SJCRH30 (cell line): ENCODE results near the gene DCX. TPM values are rescaled to one million over a fixed set of nuclear protein-coding genes. Genes with fewer than 3 reads are reported as not detected.
A peak's percentile ranks its signal among the peaks of the same experiment; 100 is the strongest.

Source experiments
- DNase-seq, 2 experiments: peaks; one replicate each; pipeline ENCODE4 v3.0.0-alpha.2; 2015 to 2020
- H3K27ac ChIP-seq: fragments of 250-450 bp; sonication (Bioruptor Pico); 2 replicates; pipeline ENCODE4 v1.5.1; 2020; ENCODE audit warnings: mild to moderate bottlenecking, moderate library complexity
- H3K27me3 ChIP-seq: fragments of 250-450 bp; sonication (Bioruptor Pico); 2 replicates; pipeline ENCODE4 v1.5.1; 2020; ENCODE audit warnings: mild to moderate bottlenecking, moderate library complexity
- H3K36me3 ChIP-seq: fragments of 250-450 bp; sonication (Bioruptor Pico); 2 replicates; pipeline ENCODE4 v1.5.1; 2020; ENCODE audit warnings: mild to moderate bottlenecking, moderate library complexity
- H3K4me1 ChIP-seq: fragments of 250-450 bp; sonication (Bioruptor Pico); 2 replicates; pipeline ENCODE4 v1.5.1; 2020; ENCODE audit warnings: mild to moderate bottlenecking, moderate library complexity
- H3K4me3 ChIP-seq: fragments of 250-450 bp; sonication (Bioruptor Pico); 2 replicates; pipeline ENCODE4 v1.5.1; 2020; ENCODE audit warnings: mild to moderate bottlenecking, moderate library complexity
- H3K9me3 ChIP-seq: fragments of 250-450 bp; sonication (Bioruptor Pico); replicated peaks from 2 replicates; pipeline ENCODE4 v1.5.1; 2020; ENCODE audit warnings: mild to moderate bottlenecking, moderate library complexity
- total RNA-seq: library from RNA; depleted of rRNA; stranded (reverse); fragments of >200 nt; shearing (Covaris generic); gene quantifications from 2 replicates; pipeline ENCODE4 v1.2.3, GENCODE V29; 2014; rRNA removed

Gene DCX
- 99.8 and 115 TPM in 2 replicates for total RNA-seq

GRCh38 chrX:111411983-111412382 is at the start of gene DCX:
DCX (minus strand) TSS chrX:111412192; CDS start chrX:111410398, 1,794 bp downstream.
- Histone ChIP-seq H3K27me3 (no peaks in the 10 kb centered on the region), H3K36me3 (peaks cover 20% of the 10 kb centered on the region), H3K4me1 (peaks cover 27% of the 10 kb centered on the region), H3K27ac (peak within 1 kb of the TSS; percentile 73), H3K4me3 (peak within 1 kb of the TSS; percentile 62), H3K9me3 (no peaks in the 10 kb centered on the region)
- DNase-seq, result peak; percentile 65 to 80

- H3K36me3 ChIP-seq, result no peaks in the 10 kb centered on the region
- no peaks in the 10 kb centered on the region for H3K9me3 ChIP-seq
- H3K27me3 ChIP-seq, result no peaks in the 10 kb centered on the region
- 0 out of 2 replicates have a peak, but pooled peaks cover 9% of the 10 kb centered on the region for H3K4me1 ChIP-seq
- H3K27ac ChIP-seq, result no peak overlapping the region
- no peak for DNase-seq
- H3K4me3 ChIP-seq, result no peak overlapping the region
Observed at GRCh38 chrX:111460607-111461006, 48.6 kb upstream of the DCX start.

- peak; percentile 73 to 89 for DNase-seq
- H3K27me3 ChIP-seq, result no peaks in the 10 kb centered on the region
- 0 out of 2 replicates have a peak overlapping the region, but pooled peaks have one; percentile 0 for H3K27ac ChIP-seq
- peaks cover 42% of the 10 kb centered on the region for H3K4me1 ChIP-seq
- H3K4me3 ChIP-seq, result no peak overlapping the region
- no peaks in the 10 kb centered on the region for H3K9me3 ChIP-seq
- H3K36me3 ChIP-seq, result no peaks in the 10 kb centered on the region
Observed at GRCh38 chrX:111447298-111447697, 35.3 kb upstream of the DCX start.

DNA sequence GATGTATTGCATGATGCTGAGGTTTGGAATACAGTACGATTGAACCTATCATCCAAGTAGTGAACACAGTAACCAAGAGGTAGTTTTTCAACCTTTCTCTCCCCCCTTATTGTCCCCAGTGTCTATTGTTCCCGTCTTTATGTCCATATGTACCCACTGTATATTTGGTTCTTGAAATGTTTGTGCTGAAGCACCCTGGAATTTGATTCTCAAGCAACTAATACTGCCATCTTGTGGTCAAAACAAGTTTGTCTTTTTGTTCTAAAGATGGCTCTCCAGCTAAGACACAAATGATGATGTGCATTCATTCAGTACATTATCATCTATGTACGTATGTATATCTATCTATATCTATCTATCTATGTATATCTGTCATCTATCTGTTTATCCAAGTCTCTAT is 33.5 kb upstream of the DCX start:
- Histone ChIP-seq H3K36me3 (no peaks in the 10 kb centered on the region), H3K4me1 (peaks cover 58% of the 10 kb centered on the region), H3K9me3 (no peaks in the 10 kb centered on the region), H3K27me3 (no peaks in the 10 kb centered on the region), H3K4me3 (no peak overlapping the region), H3K27ac (peak overlapping the region; percentile 37)
- peak; percentile 39 to 94 for DNase-seq

GRCh38 chrX:111444881-111445280 is 32.9 kb upstream of the DCX start:
- no peaks in the 10 kb centered on the region for H3K36me3 ChIP-seq
- peaks cover 58% of the 10 kb centered on the region for H3K4me1 ChIP-seq
- H3K27ac ChIP-seq, result peak overlapping the region; percentile 37
- no peaks in the 10 kb centered on the region for H3K27me3 ChIP-seq
- H3K4me3 ChIP-seq, result no peak overlapping the region
- DNase-seq, result peak; percentile 16 to 67
- no peaks in the 10 kb centered on the region for H3K9me3 ChIP-seq

GRCh38 chrX:111443946-111444345 is 32.0 kb upstream of the DCX start:
- Histone ChIP-seq H3K4me1 (peaks cover 58% of the 10 kb centered on the region), H3K36me3 (no peaks in the 10 kb centered on the region), H3K4me3 (no peak overlapping the region), H3K9me3 (no peaks in the 10 kb centered on the region), H3K27ac (no peak overlapping the region), H3K27me3 (no peaks in the 10 kb centered on the region)
- no peak for DNase-seq

- Histone ChIP-seq H3K27me3 (no peaks in the 10 kb centered on the region), H3K4me1 (peaks cover 58% of the 10 kb centered on the region), H3K4me3 (no peak overlapping the region), H3K36me3 (no peaks in the 10 kb centered on the region), H3K27ac (no peak overlapping the region; the same call in 1 of the 2 replicates), H3K9me3 (no peaks in the 10 kb centered on the region)
- no peak for DNase-seq
Observed at GRCh38 chrX:111442791-111443190, 30.8 kb upstream of the DCX start.

DNA sequence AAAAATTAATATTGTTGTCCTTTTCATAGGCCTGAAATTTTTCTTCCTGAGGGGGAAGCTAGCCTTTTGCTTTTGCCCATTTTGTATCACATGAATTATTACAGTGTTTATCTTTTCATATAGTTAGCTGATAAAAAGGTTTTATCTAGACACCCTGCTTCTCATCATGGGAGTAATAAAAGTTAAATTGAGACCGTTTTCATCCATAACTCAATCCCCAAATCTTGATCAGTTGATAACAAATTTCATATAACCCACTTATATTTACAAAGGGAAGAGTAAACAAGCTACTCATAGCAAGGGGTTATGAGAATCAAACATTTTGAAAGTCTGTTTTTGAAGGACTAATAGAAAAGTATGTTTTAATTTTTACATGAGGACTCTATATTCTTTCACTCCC is 23.5 kb upstream of the DCX start:
- DNase-seq, result no peak
- Histone ChIP-seq H3K27ac (no peak overlapping the region), H3K4me1 (peaks cover 8% of the 10 kb centered on the region), H3K36me3 (no peaks in the 10 kb centered on the region), H3K4me3 (no peak overlapping the region), H3K27me3 (no peaks in the 10 kb centered on the region), H3K9me3 (no peaks in the 10 kb centered on the region)

- no peak overlapping the region for H3K4me3 ChIP-seq
- peak; percentile 72 to 82 for DNase-seq
- no peak overlapping the region for H3K27ac ChIP-seq
- H3K9me3 ChIP-seq, result no peaks in the 10 kb centered on the region; the same call in 1 of the 2 replicates
- peaks cover 8% of the 10 kb centered on the region for H3K4me1 ChIP-seq
- no peaks in the 10 kb centered on the region for H3K36me3 ChIP-seq
- no peaks in the 10 kb centered on the region for H3K27me3 ChIP-seq
Observed at GRCh38 chrX:111431001-111431400, 19.0 kb upstream of the DCX start.

DNA sequence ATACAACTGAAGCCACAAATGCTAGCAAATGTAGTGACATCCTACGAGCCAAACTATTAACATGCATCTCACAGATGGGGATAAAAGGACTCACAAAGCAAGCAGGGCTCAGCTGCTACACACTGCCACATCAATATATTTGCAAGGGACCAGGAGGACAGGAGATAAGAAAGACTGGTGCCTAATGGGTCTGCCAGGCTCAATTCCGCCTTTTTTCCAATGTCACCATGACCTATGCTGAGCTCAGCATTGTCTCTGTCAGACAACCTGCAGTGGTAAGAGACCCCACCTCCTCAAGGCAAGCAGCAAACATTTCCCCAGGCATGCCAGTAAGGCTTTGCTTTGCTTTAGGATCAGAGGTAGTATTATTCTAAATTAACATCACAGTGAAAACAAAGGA is 435 bp downstream of the DCX start:
- H3K4me3 ChIP-seq, result peak overlapping the region; percentile 62
- peak overlapping the region; percentile 73 for H3K27ac ChIP-seq
- DNase-seq, result peak in 1 of 2 experiments; percentile 52
- H3K36me3 ChIP-seq, result peaks cover 25% of the 10 kb centered on the region
- no peaks in the 10 kb centered on the region for H3K27me3 ChIP-seq
- H3K4me1 ChIP-seq, result peaks cover 29% of the 10 kb centered on the region
- no peaks in the 10 kb centered on the region for H3K9me3 ChIP-seq

DNA sequence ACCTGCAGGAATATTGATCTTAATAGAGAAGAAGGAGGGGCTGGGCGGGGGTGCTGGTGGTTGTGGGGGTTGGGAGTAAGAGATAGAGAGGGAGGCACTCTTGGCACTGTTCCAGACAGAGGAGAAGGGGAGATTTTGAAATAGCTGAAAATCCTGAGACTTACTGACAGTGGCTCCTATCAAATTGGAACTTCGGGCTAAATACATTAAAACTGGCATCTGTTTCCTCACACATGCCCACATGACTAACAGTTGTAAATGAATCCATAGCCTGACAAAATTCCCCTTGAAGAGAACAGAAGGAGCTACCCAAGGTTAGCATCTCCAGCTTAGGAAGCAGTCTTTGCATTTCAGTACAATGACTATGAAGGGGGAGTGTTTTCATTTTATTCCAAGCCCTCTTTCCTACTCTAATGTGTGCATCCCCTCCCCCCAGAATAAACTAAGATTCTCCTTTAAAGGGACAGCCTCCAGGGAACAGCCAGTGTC is 1.4 kb downstream of the DCX start:
- Histone ChIP-seq H3K4me3 (peak overlapping the region; percentile 62), H3K4me1 (peaks cover 30% of the 10 kb centered on the region)

DNA sequence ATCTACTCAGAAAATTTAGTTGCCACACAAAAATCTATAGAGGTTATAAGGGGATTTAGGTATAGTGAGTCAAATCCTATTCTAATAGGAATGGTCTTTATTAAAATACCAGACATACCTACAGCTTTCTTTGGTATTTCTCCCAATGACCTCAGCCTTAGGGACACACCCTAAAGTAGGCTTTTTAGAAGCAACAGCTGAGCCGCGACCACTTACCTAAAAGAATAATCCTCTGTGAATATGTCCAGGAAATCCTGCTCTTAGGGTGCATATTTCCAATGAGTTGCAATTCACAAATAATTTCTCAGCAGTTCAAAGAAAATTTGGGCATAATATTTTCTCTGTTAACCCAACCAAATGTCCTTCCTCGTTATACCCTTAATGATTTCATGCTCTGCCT is 2.7 kb downstream of the DCX start:
- H3K9me3 ChIP-seq, result no peaks in the 10 kb centered on the region
- peaks cover 34% of the 10 kb centered on the region for H3K36me3 ChIP-seq
- peak overlapping the region; percentile 62 for H3K4me3 ChIP-seq
- peak overlapping the region; percentile 73 for H3K27ac ChIP-seq
- peak; percentile 56 to 58 for DNase-seq
- H3K4me1 ChIP-seq, result peaks cover 30% of the 10 kb centered on the region
- H3K27me3 ChIP-seq, result no peaks in the 10 kb centered on the region

More for the DNA sequence above, 1.4 kb downstream of the DCX start:
- H3K27me3 ChIP-seq, result no peaks in the 10 kb centered on the region
- H3K36me3 ChIP-seq, result peaks cover 34% of the 10 kb centered on the region
- peak; percentile 61 to 64 for DNase-seq
- peak overlapping the region; percentile 73 for H3K27ac ChIP-seq
- no peaks in the 10 kb centered on the region for H3K9me3 ChIP-seq

GRCh38 chrX:111407948-111408347 is 4.0 kb downstream of the DCX start:
- no peak overlapping the region for H3K4me3 ChIP-seq
- peaks cover 30% of the 10 kb centered on the region for H3K4me1 ChIP-seq
- H3K27ac ChIP-seq, result no peak overlapping the region; the same call in 1 of the 2 replicates
- DNase-seq, result peak in 1 of 2 experiments; percentile 20
- no peaks in the 10 kb centered on the region for H3K27me3 ChIP-seq
- H3K9me3 ChIP-seq, result no peaks in the 10 kb centered on the region
- peaks cover 45% of the 10 kb centered on the region for H3K36me3 ChIP-seq

DNA sequence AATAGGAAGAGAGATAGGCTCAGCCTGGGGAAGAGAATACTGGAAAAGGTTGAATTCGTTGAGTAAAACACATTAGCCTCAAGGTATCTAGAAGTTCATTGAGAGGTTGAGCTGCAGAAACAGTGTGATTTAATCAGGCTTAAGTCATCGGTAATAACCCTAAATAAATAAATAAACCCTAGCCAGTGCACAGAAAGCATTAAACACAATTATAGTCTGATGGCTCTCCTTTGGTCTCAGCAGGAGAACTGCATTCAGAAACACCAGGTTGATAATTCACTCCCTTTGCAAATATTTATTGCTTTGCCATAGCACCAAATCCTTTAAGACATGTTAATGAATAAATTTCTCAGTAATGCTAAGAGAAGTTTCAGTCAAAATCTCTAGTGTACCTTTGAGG is 9.6 kb downstream of the DCX start:
- H3K27ac ChIP-seq, result no peak overlapping the region
- H3K4me1 ChIP-seq, result peaks cover 4% of the 10 kb centered on the region
- no peak for DNase-seq
- H3K4me3 ChIP-seq, result no peak overlapping the region
- no peaks in the 10 kb centered on the region for H3K27me3 ChIP-seq
- no peaks in the 10 kb centered on the region for H3K9me3 ChIP-seq
- H3K36me3 ChIP-seq, result peaks cover 79% of the 10 kb centered on the region

GRCh38 chrX:111395149-111395548 is 16.8 kb downstream of the DCX start:
- H3K9me3 ChIP-seq, result no peaks in the 10 kb centered on the region
- H3K4me3 ChIP-seq, result no peak overlapping the region
- H3K4me1 ChIP-seq, result no peaks in the 10 kb centered on the region
- H3K27ac ChIP-seq, result no peak overlapping the region
- peaks cover 86% of the 10 kb centered on the region for H3K36me3 ChIP-seq
- DNase-seq, result no peak
- no peaks in the 10 kb centered on the region for H3K27me3 ChIP-seq

GRCh38 chrX:111394569-111394968 is 17.4 kb downstream of the DCX start:
- peaks cover 86% of the 10 kb centered on the region for H3K36me3 ChIP-seq
- no peaks in the 10 kb centered on the region for H3K9me3 ChIP-seq
- no peak overlapping the region for H3K4me3 ChIP-seq
- H3K27me3 ChIP-seq, result no peaks in the 10 kb centered on the region
- no peak for DNase-seq
- H3K27ac ChIP-seq, result no peak overlapping the region
- no peaks in the 10 kb centered on the region for H3K4me1 ChIP-seq
